OCI-LY3 (cell line): ENCODE data around the gene ZNF500.
A peak's percentile ranks its signal among the peaks of the same experiment; 100 is the strongest.

Experiments used
- H2AFZ ChIP-seq: fragments of 200-600, 300-600 bp; shearing (Covaris generic); 2 replicates; pipeline ENCODE4 v1.6.0; 2014; ENCODE audit warnings: antibody characterized with exemption, low read depth, low read length
- H3K27ac ChIP-seq: fragments of 200-600, 300-600 bp; sonication (generic); 2 replicates; pipeline ENCODE4 v1.5.1; 2014; ENCODE audit warnings: mild to moderate bottlenecking, low read length, moderate library complexity, mixed read lengths
- H3K27me3 ChIP-seq: fragments of 200-600, 300-600 bp; sonication (generic); 2 replicates; pipeline ENCODE4 v1.6.1; 2014; ENCODE audit warnings: low read depth, low read length, mixed read lengths
- H3K36me3 ChIP-seq: fragments of 200-600, 300-600 bp; sonication (generic); replicated peaks from 2 replicates; pipeline ENCODE3; 2014; ENCODE audit warnings: low read depth, low read length, mixed read lengths
- H3K4me1 ChIP-seq: fragments of 300-600, 200-600 bp; sonication (generic); 2 replicates; pipeline ENCODE4 v1.6.1; 2014; ENCODE audit warnings: low read length, mixed read lengths
- H3K4me2 ChIP-seq: fragments of 200-600, 300-600 bp; sonication (generic); 2 replicates; pipeline ENCODE4 v1.6.1; 2014; ENCODE audit warnings: low read length, mixed read lengths
- H3K4me3 ChIP-seq: fragments of 300-600, 200-600 bp; sonication (generic); 2 replicates; pipeline ENCODE4 v1.5.1; 2014; ENCODE audit warnings: antibody characterized with exemption, mild to moderate bottlenecking, low read length, moderate library complexity
- H3K79me2 ChIP-seq: fragments of 300-600, 200-600 bp; shearing (Covaris generic); 2 replicates; pipeline ENCODE4 v1.6.1; 2014; ENCODE audit warnings: mild to moderate bottlenecking, low read length, mixed read lengths
- H3K9ac ChIP-seq: fragments of 300-600, 200-600 bp; shearing (Covaris generic); 2 replicates; pipeline ENCODE4 v1.6.0; 2014; ENCODE audit warnings: mild to moderate bottlenecking, low read length, moderate library complexity
- H3K9me3 ChIP-seq: fragments of 200-600, 300-600 bp; shearing (Covaris generic); 2 replicates; pipeline ENCODE4 v1.6.1; 2014; ENCODE audit warnings: low read length, mixed read lengths; ENCODE audit not compliant: insufficient read depth
- H4K20me1 ChIP-seq: fragments of 200-600, 300-600 bp; sonication (generic); 2 replicates; pipeline ENCODE4 v1.6.1; 2016; ENCODE audit warnings: low read length, mixed read lengths; ENCODE audit not compliant: insufficient read depth
- CTCF ChIP-seq: fragments of 200-600, 300-600 bp; sonication (generic); IDR thresholded peaks from 2 replicates; pipeline ENCODE4 v1.5.1; 2014; ENCODE audit warnings: antibody characterized with exemption, low read length, low read depth
- EZH2phosphoT487 ChIP-seq: fragments of 200-600 bp; shearing (Covaris generic); IDR thresholded peaks from 2 replicates; pipeline ENCODE4 v1.6.1; 2018; ENCODE audit warnings: antibody characterized with exemption, mixed run types, low read depth

ZNF500 gene

DNA sequence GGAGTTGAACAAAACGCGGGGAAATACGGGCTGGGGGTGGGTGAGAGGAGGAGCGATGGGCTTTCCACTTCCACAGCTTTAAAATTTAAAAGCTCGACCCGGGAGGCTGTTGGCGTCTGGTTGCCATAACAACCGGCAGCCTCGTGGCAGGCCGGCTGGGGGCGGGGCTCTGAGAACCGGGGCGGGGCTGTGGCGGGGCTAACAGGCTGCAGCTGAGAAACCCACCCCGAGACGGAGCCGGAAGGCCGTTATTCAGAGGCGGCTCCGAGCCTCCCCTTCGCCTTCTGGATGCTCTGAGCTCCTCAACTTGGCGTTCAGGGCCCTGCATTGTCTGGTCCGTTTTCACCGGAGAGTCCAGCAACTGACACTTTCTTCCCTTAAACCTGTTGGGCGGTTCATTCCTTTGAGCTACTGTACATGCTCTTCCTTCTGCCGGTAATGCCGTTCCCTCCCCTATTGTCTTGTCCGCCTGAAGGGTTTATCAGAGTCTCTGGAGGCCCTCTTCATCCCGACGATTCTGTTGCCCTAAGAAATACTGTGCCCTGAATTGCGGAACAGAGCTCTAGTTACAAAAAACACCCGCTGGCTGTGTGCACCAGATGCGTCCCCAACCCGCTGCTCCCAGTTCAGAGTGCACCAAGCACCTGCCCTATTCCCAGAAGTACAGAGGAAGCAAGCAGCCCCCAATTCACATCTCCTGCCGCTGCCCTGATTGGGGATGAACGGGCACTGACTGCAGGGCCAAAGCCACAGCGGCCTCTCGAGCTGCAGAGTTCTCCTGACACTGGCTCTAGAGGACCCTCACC, 32.0 kb downstream of the ZNF500 start:
- Histone ChIP-seq H3K27me3 (no peaks in the 10 kb centered on the region), H2AFZ (peak overlapping the region; percentile 77), H3K4me1 (peaks cover 4% of the 10 kb centered on the region; the same call in 1 of the 2 replicates), H3K4me2 (peak overlapping the region; percentile 72), H3K9me3 (no peaks in the 10 kb centered on the region), H3K4me3 (peak overlapping the region; percentile 96), H3K9ac (peak overlapping the region; percentile 80), H3K27ac (peak overlapping the region; percentile 39), H4K20me1 (no peaks in the 10 kb centered on the region), H3K79me2 (peaks cover 23% of the 10 kb centered on the region), H3K36me3 (peaks cover 3% of the 10 kb centered on the region)
- no peak for TF ChIP-seq EZH2phosphoT487
- no peak for TF ChIP-seq CTCF

DNA sequence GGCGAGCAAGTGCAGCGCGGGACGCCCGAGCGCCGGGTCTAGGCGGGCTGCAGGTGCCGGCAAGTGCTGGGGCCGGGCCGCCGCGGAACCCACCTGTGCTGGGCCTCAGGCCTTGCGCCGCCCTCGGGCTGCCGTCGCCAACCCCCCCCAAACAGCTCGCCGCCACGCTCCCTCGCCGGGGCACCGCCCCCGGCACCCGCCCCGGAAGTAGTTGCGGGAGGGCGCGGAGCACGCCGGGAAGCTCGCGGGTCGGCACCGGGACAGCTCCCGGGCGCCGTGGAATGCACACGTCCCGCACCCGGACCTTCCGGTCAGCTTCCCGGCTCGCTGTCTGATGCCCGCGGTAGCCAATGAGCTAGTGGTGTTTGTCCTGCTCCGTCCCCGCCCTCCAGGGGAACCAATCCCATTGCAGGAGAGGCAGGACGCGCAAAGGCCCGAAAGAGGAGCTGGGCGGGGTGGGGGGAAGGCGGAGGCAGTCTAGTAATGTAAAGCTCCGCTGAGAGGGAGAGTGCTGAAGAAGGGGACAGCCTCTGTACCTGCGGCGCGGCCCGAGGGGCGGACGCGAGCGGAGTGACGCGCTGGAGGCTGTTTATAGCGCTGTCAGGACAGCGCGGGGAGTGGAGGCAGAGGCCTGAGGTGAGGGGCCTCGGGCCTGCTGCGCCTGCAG, 32.8 kb downstream of the ZNF500 start, which contains the start of the genes ANKS3 and DNAAF8:
Gene ANKS3, minus strand, starts transcription at position 209 of the 667 bp plus-strand sequence. CDS start 4,122 bp downstream, outside the sequence.
Gene DNAAF8, plus strand, starts transcription at position 475 of the 667 bp plus-strand sequence. CDS start 1,978 bp downstream, outside the sequence.
- no peak for TF ChIP-seq CTCF
- no peak for TF ChIP-seq EZH2phosphoT487

GRCh38 chr16:4733747-4734062, 33.3 kb downstream of the ZNF500 start:
- Histone ChIP-seq H4K20me1 (no peaks in the 10 kb centered on the region), H3K9me3 (no peaks in the 10 kb centered on the region), H3K36me3 (peaks cover 3% of the 10 kb centered on the region), H3K4me3 (peak overlapping the region; percentile 96), H3K27ac (peak overlapping the region; percentile 39), H3K79me2 (peaks cover 23% of the 10 kb centered on the region), H3K27me3 (no peaks in the 10 kb centered on the region), H2AFZ (peak overlapping the region; percentile 77), H3K9ac (peak overlapping the region; percentile 80), H3K4me2 (peak overlapping the region; percentile 72), H3K4me1 (peaks cover 4% of the 10 kb centered on the region; the same call in 1 of the 2 replicates)
- TF ChIP-seq EZH2phosphoT487 = no peak
- no peak for TF ChIP-seq CTCF

More for the DNA sequence above, 32.8 kb downstream of the ZNF500 start, which contains the start of the genes ANKS3 and DNAAF8:
- Histone ChIP-seq H2AFZ (peak within 1 kb of the TSS; percentile 77), H3K36me3 (peaks cover 3% of the 10 kb centered on the region), H4K20me1 (no peaks in the 10 kb centered on the region), H3K79me2 (peaks cover 23% of the 10 kb centered on the region), H3K4me2 (peak within 1 kb of the TSS; percentile 72), H3K9me3 (no peaks in the 10 kb centered on the region), H3K9ac (peak within 1 kb of the TSS; percentile 80), H3K27me3 (no peaks in the 10 kb centered on the region), H3K4me1 (peaks cover 4% of the 10 kb centered on the region; the same call in 1 of the 2 replicates), H3K4me3 (peak within 1 kb of the TSS; percentile 96), H3K27ac (peak within 1 kb of the TSS; percentile 39)

- H3K4me3 ChIP-seq = peak overlapping the region; percentile 96
- peaks cover 4% of the 10 kb centered on the region; the same call in 1 of the 2 replicates for H3K4me1 ChIP-seq
- peak overlapping the region; percentile 77; the same call in 1 of the 2 replicates for H2AFZ ChIP-seq
- H3K9ac ChIP-seq = peak overlapping the region; percentile 80
- TF ChIP-seq EZH2phosphoT487 (no peak), CTCF (no peak)
- no peaks in the 10 kb centered on the region for H4K20me1 ChIP-seq
- H3K27me3 ChIP-seq = no peaks in the 10 kb centered on the region
- H3K27ac ChIP-seq = no peak overlapping the region
- H3K4me2 ChIP-seq = peak overlapping the region; percentile 72
- no peaks in the 10 kb centered on the region for H3K9me3 ChIP-seq
- peaks cover 3% of the 10 kb centered on the region for H3K36me3 ChIP-seq
- peaks cover 23% of the 10 kb centered on the region for H3K79me2 ChIP-seq
Observed at GRCh38 chr16:4733211-4733742, 33.7 kb downstream of the ZNF500 start.
